Measurements from ENCODE around the gene CADPS. TPM values are rescaled to one million over a fixed set of nuclear protein-coding genes. Genes with fewer than 3 reads are reported as not detected.

The CADPS gene
- total RNA-seq, 1 donor from 2014 or later: 1.3 TPM

DNA sequence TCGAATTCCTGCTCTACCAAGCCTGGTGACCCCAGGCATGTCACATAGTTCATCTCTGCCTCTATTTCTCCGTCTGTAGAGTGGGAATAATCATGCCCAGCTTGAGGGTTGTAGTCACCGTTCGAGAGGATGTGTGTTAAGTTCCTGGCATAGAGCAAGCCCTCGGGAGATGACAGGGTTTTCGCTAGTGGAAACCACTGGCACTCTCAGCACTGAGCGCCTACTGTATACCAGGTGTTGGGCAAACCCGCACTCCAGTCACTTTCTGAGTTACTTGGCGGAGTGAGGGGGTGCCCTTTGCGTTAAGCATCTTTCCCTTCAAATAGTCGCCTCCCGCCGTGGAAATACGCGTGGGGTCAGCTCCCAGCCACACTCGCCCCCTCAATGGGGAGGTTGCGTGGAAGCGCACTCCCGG is 506.9 kb downstream of the CADPS start:
- Histone ChIP-seq H3K36me3 (ENCODE audit: control insufficient read depth, insufficient read depth, low read length) (no peaks in the 10 kb centered on the region), H3K27me3 (ENCODE audit: control insufficient read depth, insufficient read depth, low read length) (peaks cover 70% of the 10 kb centered on the region), H3K4me3 (ENCODE audit: low read depth, low read length) (no peak overlapping the region)
- TF ChIP-seq, protein P1, sequence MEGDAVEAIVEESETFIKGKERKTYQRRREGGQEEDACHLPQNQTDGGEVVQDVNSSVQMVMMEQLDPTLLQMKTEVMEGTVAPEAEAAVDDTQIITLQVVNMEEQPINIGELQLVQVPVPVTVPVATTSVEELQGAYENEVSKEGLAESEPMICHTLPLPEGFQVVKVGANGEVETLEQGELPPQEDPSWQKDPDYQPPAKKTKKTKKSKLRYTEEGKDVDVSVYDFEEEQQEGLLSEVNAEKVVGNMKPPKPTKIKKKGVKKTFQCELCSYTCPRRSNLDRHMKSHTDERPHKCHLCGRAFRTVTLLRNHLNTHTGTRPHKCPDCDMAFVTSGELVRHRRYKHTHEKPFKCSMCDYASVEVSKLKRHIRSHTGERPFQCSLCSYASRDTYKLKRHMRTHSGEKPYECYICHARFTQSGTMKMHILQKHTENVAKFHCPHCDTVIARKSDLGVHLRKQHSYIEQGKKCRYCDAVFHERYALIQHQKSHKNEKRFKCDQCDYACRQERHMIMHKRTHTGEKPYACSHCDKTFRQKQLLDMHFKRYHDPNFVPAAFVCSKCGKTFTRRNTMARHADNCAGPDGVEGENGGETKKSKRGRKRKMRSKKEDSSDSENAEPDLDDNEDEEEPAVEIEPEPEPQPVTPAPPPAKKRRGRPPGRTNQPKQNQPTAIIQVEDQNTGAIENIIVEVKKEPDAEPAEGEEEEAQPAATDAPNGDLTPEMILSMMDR (IDR thresholded peaks at IDR 0.05; ENCODE audit: insufficient read depth, low read length, severe bottlenecking): no peak
- FAIRE-seq (no peak), DNase-seq (ENCODE audit: low read depth) (no peak)

DNA sequence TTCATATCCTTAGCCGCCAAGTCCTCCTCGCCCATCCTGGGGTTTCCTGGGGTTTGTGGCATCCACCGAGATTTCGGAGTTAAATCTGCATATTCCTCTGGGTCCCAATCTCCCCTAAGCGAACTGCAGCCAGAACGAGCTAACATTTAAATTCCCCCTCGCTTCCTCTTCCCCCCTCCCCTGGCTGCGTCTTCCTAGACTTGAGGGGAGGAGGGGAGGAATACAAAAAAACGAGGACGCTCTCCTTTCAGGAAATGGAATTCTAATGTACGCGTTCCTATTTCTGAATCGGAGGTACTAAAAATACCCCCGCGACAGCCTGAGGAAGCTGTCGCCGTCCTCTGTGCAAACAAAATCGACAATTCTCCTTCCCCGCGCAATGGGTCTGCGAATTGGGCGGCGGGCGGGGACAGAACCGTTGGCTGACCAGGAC is 507.4 kb downstream of the CADPS start:
- TF ChIP-seq, protein P1 (IDR thresholded peaks at IDR 0.05; ENCODE audit: insufficient read depth, low read length, severe bottlenecking): no peak
- FAIRE-seq (no peak), DNase-seq (ENCODE audit: low read depth) (no peak)
- no peak overlapping the region for H3K4me3 ChIP-seq (ENCODE audit: low read depth, low read length)
- H3K36me3 ChIP-seq (ENCODE audit: control insufficient read depth, insufficient read depth, low read length): no peaks in the 10 kb centered on the region
- peaks cover 67% of the 10 kb centered on the region for H3K27me3 ChIP-seq (ENCODE audit: control insufficient read depth, insufficient read depth, low read length)

DNA sequence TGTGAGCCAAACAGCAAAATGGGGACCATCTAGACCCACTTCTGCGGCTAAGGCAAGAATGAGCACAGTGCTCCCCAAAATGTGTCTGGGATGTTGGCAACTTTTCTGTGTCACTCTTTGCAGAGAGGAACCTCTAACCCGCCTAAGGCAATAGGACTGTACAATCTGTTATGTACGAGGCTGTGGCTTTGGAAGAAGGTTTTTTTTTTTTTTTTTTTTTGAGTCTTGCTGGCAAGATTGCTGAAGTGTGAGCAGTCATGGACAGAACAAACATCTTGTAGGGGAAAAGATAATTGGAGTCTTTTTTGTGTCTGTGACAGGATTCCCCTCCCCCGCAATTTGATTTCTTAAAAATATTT is 509.1 kb downstream of the CADPS start:
- peaks cover 51% of the 10 kb centered on the region for H3K27me3 ChIP-seq (ENCODE audit: control insufficient read depth, insufficient read depth, low read length)
- no peaks in the 10 kb centered on the region for H3K36me3 ChIP-seq (ENCODE audit: control insufficient read depth, insufficient read depth, low read length)
- no peak for DNase-seq (ENCODE audit: low read depth)
- TF ChIP-seq, protein P1 (IDR thresholded peaks at IDR 0.05; ENCODE audit: insufficient read depth, low read length, severe bottlenecking): no peak
- no peak for FAIRE-seq
- H3K4me3 ChIP-seq (ENCODE audit: low read depth, low read length): no peak overlapping the region

DNA sequence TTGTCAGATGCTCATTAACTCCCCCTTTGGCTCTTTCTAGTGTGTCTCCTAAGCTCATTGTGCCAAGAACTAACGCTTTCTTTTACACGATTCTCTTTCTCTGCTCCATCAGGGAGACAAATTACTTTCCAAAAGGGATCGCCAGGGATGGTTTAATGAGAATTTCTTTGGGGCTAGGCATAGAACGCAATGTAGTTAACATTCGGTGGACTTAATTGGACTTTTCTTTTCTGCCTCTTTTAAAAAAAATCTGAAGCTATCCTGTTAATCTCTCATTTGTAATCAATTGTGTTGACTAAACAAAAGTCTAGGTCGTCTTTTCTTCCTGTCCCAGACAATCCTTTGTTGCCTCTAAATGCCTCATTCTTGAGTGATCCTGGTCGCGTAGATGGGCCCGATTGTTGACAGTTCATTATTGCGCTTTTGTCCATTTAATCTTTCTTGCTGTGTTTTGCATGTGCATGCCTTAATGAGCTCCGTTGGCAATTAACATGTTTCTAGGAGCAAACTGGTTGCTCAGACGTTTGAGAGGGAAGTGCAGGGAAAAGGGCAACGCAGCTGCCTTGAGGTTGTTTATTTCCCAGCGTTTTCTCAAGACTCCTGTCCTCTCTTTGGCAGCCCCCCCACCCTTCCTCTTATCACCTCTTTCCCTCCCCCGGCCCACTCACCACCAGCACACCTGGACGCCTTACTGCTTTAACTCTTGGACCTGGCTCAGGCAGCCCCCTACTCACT is 509.7 kb downstream of the CADPS start:
- DNase-seq (ENCODE audit: low read depth): no peak
- Histone ChIP-seq H3K36me3 (ENCODE audit: control insufficient read depth, insufficient read depth, low read length) (no peaks in the 10 kb centered on the region), H3K27me3 (ENCODE audit: control insufficient read depth, insufficient read depth, low read length) (peaks cover 46% of the 10 kb centered on the region), H3K4me3 (ENCODE audit: low read depth, low read length) (no peak overlapping the region)
- FAIRE-seq: no peak
- TF ChIP-seq, protein P1 (IDR thresholded peaks at IDR 0.05; ENCODE audit: insufficient read depth, low read length, severe bottlenecking): no peak

DNA sequence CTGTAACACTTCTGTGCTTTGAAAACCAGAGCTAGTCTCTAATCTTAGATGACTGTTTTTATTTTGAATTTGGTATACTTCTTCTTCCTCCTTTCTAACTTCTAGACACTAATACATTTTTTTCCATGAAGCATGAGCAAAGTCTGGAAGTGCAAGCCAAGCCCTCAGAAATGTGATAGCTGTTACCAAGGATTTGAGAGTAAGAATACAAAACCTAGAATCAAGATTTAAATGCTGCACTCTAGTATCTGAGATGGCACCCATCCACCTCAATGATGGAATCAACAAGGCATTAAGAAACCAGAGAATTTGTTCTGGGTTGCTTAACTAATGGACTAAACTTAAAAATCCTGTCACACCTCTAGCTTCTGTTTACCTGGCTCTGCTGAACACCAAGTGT is 511.0 kb downstream of the CADPS start:
- Histone ChIP-seq H3K27me3 (ENCODE audit: control insufficient read depth, insufficient read depth, low read length) (peaks cover 33% of the 10 kb centered on the region), H3K36me3 (ENCODE audit: control insufficient read depth, insufficient read depth, low read length) (no peaks in the 10 kb centered on the region), H3K4me3 (ENCODE audit: low read depth, low read length) (no peak overlapping the region)
- no peak for FAIRE-seq
- DNase-seq (ENCODE audit: low read depth): no peak
- TF ChIP-seq, protein P1 (IDR thresholded peaks at IDR 0.05; ENCODE audit: insufficient read depth, low read length, severe bottlenecking): no peak

DNA sequence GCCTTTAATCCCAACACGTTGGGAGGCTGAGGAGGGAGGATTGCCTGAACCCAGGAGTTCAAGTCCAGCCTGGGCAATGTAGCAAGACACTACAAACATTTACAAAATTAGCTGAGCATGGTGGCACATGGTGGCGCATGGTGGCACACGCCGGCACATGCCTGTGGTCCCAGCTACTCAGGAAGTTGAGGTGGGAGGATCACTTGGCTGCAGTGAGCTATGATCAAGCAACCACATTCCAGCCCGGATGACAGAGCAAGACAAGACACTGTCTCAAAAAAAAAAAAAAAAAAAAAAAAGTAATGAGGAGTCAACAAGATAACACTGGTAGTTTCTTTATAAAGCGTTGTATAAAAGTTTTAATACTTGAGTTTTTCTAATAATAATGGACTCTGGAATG is 511.9 kb downstream of the CADPS start:
- H3K4me3 ChIP-seq (ENCODE audit: low read depth, low read length): no peak overlapping the region
- H3K36me3 ChIP-seq (ENCODE audit: control insufficient read depth, insufficient read depth, low read length): no peaks in the 10 kb centered on the region
- peaks cover 24% of the 10 kb centered on the region for H3K27me3 ChIP-seq (ENCODE audit: control insufficient read depth, insufficient read depth, low read length)
- DNase-seq (ENCODE audit: low read depth) (peak; percentile 25), FAIRE-seq (no peak)
- TF ChIP-seq, protein P1 (IDR thresholded peaks at IDR 0.05; ENCODE audit: insufficient read depth, low read length, severe bottlenecking): no peak

Measured in bronchial epithelial cell (primary cell).